GOT3 (cell line): Measurements from ENCODE around the gene GPC2.
"Not testable (repeated sequence)": the region's sequence is repeated elsewhere in the genome, so short reads cannot be mapped to it uniquely, and the experiment has no call there.

Experiments
- DNase-seq: peaks from one replicate; lab custom pipeline; 2025; ENCODE audit warnings: mixed read lengths; lab: John Stamatoyannopoulos, UW

The GPC2 gene

GRCh38 chr7:100177045-100178001 lies at the start of gene GPC2, which contains the start of gene STAG3:
GPC2 (minus strand) TSS chr7:100177381; CDS start chr7:100177199, 182 bp downstream.
STAG3 (plus strand) TSS chr7:100177918; CDS start chr7:100180557, 2,639 bp downstream.
- peak; percentile 78 for DNase-seq

- DNase-seq: not testable (repeated sequence)
Observed at GRCh38 chr7:100224891-100225290, 47.7 kb upstream of the GPC2 start.

GRCh38 chr7:100223376-100223927 lies 46.3 kb upstream of the GPC2 start:
- not testable (repeated sequence) for DNase-seq

GRCh38 chr7:100222445-100223132 lies 45.4 kb upstream of the GPC2 start:
- DNase-seq: no peak

- DNase-seq: no peak
Observed at GRCh38 chr7:100221767-100222444, 44.7 kb upstream of the GPC2 start.

- DNase-seq: no peak
Observed at GRCh38 chr7:100221231-100221718, 44.1 kb upstream of the GPC2 start.

GRCh38 chr7:100220586-100221230 lies 43.5 kb upstream of the GPC2 start:
- DNase-seq: no peak

- DNase-seq: not testable (repeated sequence)
Observed at GRCh38 chr7:100219801-100220585, 42.8 kb upstream of the GPC2 start, which contains the start of gene PVRIG. PVRIG (plus strand) TSS chr7:100219949; CDS start chr7:100219971, 22 bp downstream.

GRCh38 chr7:100219271-100219737 lies 42.1 kb upstream of the GPC2 start:
- no peak for DNase-seq

- DNase-seq: peak; percentile 27
Observed at GRCh38 chr7:100217934-100218333, 40.8 kb upstream of the GPC2 start.

GRCh38 chr7:100215895-100216294 lies 38.7 kb upstream of the GPC2 start:
- DNase-seq: no peak

- DNase-seq: not testable (repeated sequence)
Observed at GRCh38 chr7:100214356-100214755, 37.2 kb upstream of the GPC2 start.

GRCh38 chr7:100213672-100214071 lies 36.5 kb upstream of the GPC2 start:
- DNase-seq: no peak

GRCh38 chr7:100212631-100213286 lies 35.6 kb upstream of the GPC2 start:
- DNase-seq: no peak

GRCh38 chr7:100211342-100211780 lies 34.2 kb upstream of the GPC2 start:
- no peak for DNase-seq

- DNase-seq: no peak
Observed at GRCh38 chr7:100210805-100211204, 33.6 kb upstream of the GPC2 start.

GRCh38 chr7:100209493-100209892 lies 32.3 kb upstream of the GPC2 start:
- no peak for DNase-seq

GRCh38 chr7:100208911-100209408 lies 31.8 kb upstream of the GPC2 start:
- no peak for DNase-seq

- DNase-seq: no peak
Observed at GRCh38 chr7:100204454-100204853, 27.3 kb upstream of the GPC2 start.
